A673 (cell line): ENCODE results near the gene APBB1IP.

ENCODE experiments used
- EZH2 ChIP-seq: fragments of 200-600 bp; sonication (generic); IDR thresholded peaks from 2 replicates; pipeline ENCODE4 v1.6.1; 2017; ENCODE audit warnings: borderline replicate concordance, low read depth, mild to moderate bottlenecking, mixed read lengths, antibody characterized with exemption, low read length; ENCODE audit not compliant: poor library complexity, severe bottlenecking
- TF ChIP-seq, protein P1 (sequence below): fragments of 300-800, 200-600 bp; sonication (generic); conservative IDR thresholded peaks from 2 replicates; pipeline ENCODE4 v1.5.1; 2017; ENCODE audit warnings: low read depth, mild to moderate bottlenecking, antibody characterized with exemption, low read length, moderate library complexity, mixed read lengths

DNA sequence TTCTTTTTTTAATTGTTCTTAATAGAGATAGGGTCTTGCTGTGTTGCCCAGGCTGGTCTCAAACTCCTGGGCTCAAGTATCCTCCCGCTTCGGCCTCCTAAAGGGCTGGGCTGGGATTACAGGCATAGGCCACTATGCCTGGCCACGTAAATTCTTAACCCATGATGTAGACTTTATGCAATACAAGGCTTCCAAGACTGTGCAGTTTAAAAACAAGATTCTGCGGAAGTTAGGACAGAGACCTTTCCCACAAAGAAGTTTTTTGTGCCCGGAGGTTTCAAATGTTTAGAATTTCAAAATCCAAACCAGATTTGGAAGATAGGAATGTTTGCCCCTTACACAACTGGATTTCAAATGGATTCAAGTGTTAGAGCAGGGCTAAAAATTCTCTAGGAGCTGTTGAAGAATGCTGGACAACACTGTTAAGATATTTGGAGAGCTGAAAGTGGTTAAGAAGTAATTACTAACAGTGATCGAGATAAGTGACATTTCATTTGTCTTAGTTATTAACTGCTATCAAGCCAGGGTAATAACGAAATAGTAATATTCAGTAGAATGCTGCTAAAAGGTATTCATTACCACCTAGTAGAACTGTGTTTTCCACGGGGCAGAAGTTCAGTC is 7.4 kb downstream of the APBB1IP start:
- TF ChIP-seq, protein P1, sequence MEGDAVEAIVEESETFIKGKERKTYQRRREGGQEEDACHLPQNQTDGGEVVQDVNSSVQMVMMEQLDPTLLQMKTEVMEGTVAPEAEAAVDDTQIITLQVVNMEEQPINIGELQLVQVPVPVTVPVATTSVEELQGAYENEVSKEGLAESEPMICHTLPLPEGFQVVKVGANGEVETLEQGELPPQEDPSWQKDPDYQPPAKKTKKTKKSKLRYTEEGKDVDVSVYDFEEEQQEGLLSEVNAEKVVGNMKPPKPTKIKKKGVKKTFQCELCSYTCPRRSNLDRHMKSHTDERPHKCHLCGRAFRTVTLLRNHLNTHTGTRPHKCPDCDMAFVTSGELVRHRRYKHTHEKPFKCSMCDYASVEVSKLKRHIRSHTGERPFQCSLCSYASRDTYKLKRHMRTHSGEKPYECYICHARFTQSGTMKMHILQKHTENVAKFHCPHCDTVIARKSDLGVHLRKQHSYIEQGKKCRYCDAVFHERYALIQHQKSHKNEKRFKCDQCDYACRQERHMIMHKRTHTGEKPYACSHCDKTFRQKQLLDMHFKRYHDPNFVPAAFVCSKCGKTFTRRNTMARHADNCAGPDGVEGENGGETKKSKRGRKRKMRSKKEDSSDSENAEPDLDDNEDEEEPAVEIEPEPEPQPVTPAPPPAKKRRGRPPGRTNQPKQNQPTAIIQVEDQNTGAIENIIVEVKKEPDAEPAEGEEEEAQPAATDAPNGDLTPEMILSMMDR: no peak
- no peak for TF ChIP-seq EZH2
